Mucosa of descending colon (tissue), 3 donors: ENCODE measurements around the gene CPE. TPM values are rescaled to one million over a fixed set of nuclear protein-coding genes. Genes with fewer than 3 reads are reported as not detected.

Experiments
- ATAC-seq: fragments of 200-7000 bp; cut with Tn5 transposase; one replicate; pipeline ENCODE4 v1.9.1; 2020; ENCODE audit warnings: mild to moderate bottlenecking, moderate library complexity
- DNase-seq, 3 donors: peaks; one replicate each; pipeline ENCODE4 v3.0.0-alpha.2; 2020
- H3K36me3 ChIP-seq: fragments of 200-600 bp; one replicate; pipeline ENCODE4 v1.8.0; 2021; ENCODE audit warnings: low read depth, mild to moderate bottlenecking
- H3K4me1 ChIP-seq: fragments of 200-600 bp; one replicate; pipeline ENCODE4 v1.8.0; 2021; ENCODE audit warnings: low read depth, mild to moderate bottlenecking
- H3K4me3 ChIP-seq: fragments of 200-600 bp; one replicate; pipeline ENCODE4 v1.8.0; 2021; ENCODE audit warnings: mild to moderate bottlenecking
- H3K9me3 ChIP-seq: fragments of 200-600 bp; one replicate; pipeline ENCODE4 v1.8.0; 2021; ENCODE audit warnings: mild to moderate bottlenecking
- CTCF ChIP-seq: fragments of 200-600 bp; IDR thresholded peaks from one replicate; pipeline ENCODE4 v1.8.0; 2022; ENCODE audit warnings: antibody characterized with exemption, mild to moderate bottlenecking
- intact Hi-C, 2 donors: fragments of 100-400 bp; cut with DNase I in 1 of 2; cut with micrococcal nuclease in 1 of 2; formaldehyde crosslinking; loops; one replicate each; pipeline versions ENCODE4 v1.11.0 to v1.11.1; 2022; cut with DNase I, micrococcal nuclease
- total RNA-seq, 3 donors: library from RNA; stranded (reverse); fragmentation: NEBNext Ultra II Directional in 2 of 3; extraction: Animal tissue kit (Norgen Biotek cat#: 25700) in 2 of 3; gene quantifications; one replicate each; pipeline versions ENCODE4 v1.2.1 to v1.2.4, GENCODE V29; 2021 to 2023
- donor health status: DM: no; HTN: no; CAD: no; lungs with moderate emphysema.
- donor health status: DM: no; HTN: no; CAD: no.
- donor health status: DM: no; HTN: yes; CAD: no.

CPE gene
- total RNA-seq, 3 donors from 2014 or later = 26.3 to 39.9 (median 33.9) TPM

GRCh38 chr4:165360041-165360695, 18.6 kb upstream of the CPE start:
- Histone ChIP-seq H3K4me3 (no peak overlapping the region), H3K36me3 (no peaks in the 10 kb centered on the region), H3K9me3 (no peaks in the 10 kb centered on the region), H3K4me1 (peaks cover 3% of the 10 kb centered on the region)
- TF ChIP-seq CTCF = no peak
- ATAC-seq (no peak), DNase-seq (no peak)
- intact Hi-C loops = no loop called here

GRCh38 chr4:165360985-165361670, 17.7 kb upstream of the CPE start:
- no peak for DNase-seq
- no peaks in the 10 kb centered on the region for H3K36me3 ChIP-seq
- no peaks in the 10 kb centered on the region for H3K9me3 ChIP-seq
- intact Hi-C loops = no loop called here
- no peak for ATAC-seq
- no peak for TF ChIP-seq CTCF
- H3K4me1 ChIP-seq = peaks cover 6% of the 10 kb centered on the region
- no peak overlapping the region for H3K4me3 ChIP-seq

GRCh38 chr4:165361810-165362209, 17.0 kb upstream of the CPE start:
- no peak for DNase-seq
- no peak for ATAC-seq
- Histone ChIP-seq H3K9me3 (no peaks in the 10 kb centered on the region), H3K4me3 (no peak overlapping the region), H3K36me3 (no peaks in the 10 kb centered on the region), H3K4me1 (peaks cover 6% of the 10 kb centered on the region)
- no peak for TF ChIP-seq CTCF
- intact Hi-C loops = no loop called here

GRCh38 chr4:165364452-165365080, 14.2 kb upstream of the CPE start:
- H3K36me3 ChIP-seq = no peaks in the 10 kb centered on the region
- intact Hi-C loops = no loop called here
- peaks cover 6% of the 10 kb centered on the region for H3K4me1 ChIP-seq
- no peak overlapping the region for H3K4me3 ChIP-seq
- ATAC-seq (peak; percentile 98), DNase-seq (peak in 1 of 3 donors; percentile 58)
- TF ChIP-seq CTCF = no peak
- no peaks in the 10 kb centered on the region for H3K9me3 ChIP-seq

- no peaks in the 10 kb centered on the region for H3K9me3 ChIP-seq
- peaks cover 6% of the 10 kb centered on the region for H3K4me1 ChIP-seq
- DNase-seq (no peak), ATAC-seq (no peak)
- intact Hi-C loops = no loop called here
- no peak overlapping the region for H3K4me3 ChIP-seq
- no peak for TF ChIP-seq CTCF
- no peaks in the 10 kb centered on the region for H3K36me3 ChIP-seq
Measured at GRCh38 chr4:165367040-165367439, 11.8 kb upstream of the CPE start.
